Ascending aorta (tissue), 2 donors: ENCODE results near the gene FCGBP. TPM values are rescaled to one million over a fixed set of nuclear protein-coding genes. Genes with fewer than 3 reads are reported as not detected.

ENCODE experiments used
- DNase-seq, 2 donors: peaks; one replicate each; pipeline ENCODE4 v3.0.0-alpha.2; 2019; ENCODE audit warnings: low spot score in 2 of 2
- H3K27ac ChIP-seq, 2 donors: fragments of 200-600 bp; sonication (generic); one replicate each; pipeline ENCODE4 v1.5.1; 2016 to 2017; ENCODE audit warnings: mild to moderate bottlenecking in 1 of 2
- H3K27me3 ChIP-seq: fragments of 200-600 bp; sonication (generic); one replicate; pipeline ENCODE4 v1.5.1; 2017
- H3K36me3 ChIP-seq, 2 donors: fragments of 200-600 bp; sonication (generic); one replicate each; pipeline ENCODE4 v1.5.1; 2016
- H3K4me1 ChIP-seq, 2 donors: fragments of 200-600 bp; sonication (generic); one replicate each; pipeline ENCODE4 v1.5.1; 2016 to 2017; ENCODE audit warnings: mild to moderate bottlenecking in 1 of 2
- H3K4me3 ChIP-seq, 2 donors: fragments of 200-600 bp; sonication (generic); one replicate each; pipeline ENCODE4 v1.5.1; 2016 to 2017; ENCODE audit warnings: mild to moderate bottlenecking in 1 of 2
- H3K9me3 ChIP-seq, 2 donors: fragments of 200-600 bp; sonication (generic); one replicate each; pipeline ENCODE4 v1.5.1; 2016
- CTCF ChIP-seq, 3 experiments: fragments of 200-600 bp in 2 of 3; fragments of 450-650 bp in 1 of 3; sonication (generic) in 2 of 3; IDR thresholded peaks; one replicate each; pipeline ENCODE4 v1.5.1; 2016 to 2019; ENCODE audit warnings: antibody characterized with exemption in 3 of 3, mild to moderate bottlenecking in 1 of 3, moderate library complexity in 1 of 3
- intact Hi-C: fragments of 100-400 bp; cut with DNase I; formaldehyde crosslinking; loops from one replicate; pipeline ENCODE4 v1.15.1; 2023
- total RNA-seq: library from RNA; depleted of rRNA; stranded (reverse); fragments of >200 nt; gene quantifications from one replicate; pipeline ENCODE4 v1.1.0, GENCODE V29; 2016

The FCGBP gene
- total RNA-seq, 1 donor from 2014 or later: 21.2 TPM

GRCh38 chr19:39928357-39928725, 6.1 kb downstream of the FCGBP start:
- intact Hi-C loops: no loop called here
- no peak overlapping the region for H3K27ac ChIP-seq

GRCh38 chr19:39927524-39928356, 6.7 kb downstream of the FCGBP start:
- Histone ChIP-seq H3K36me3 (no peaks in the 10 kb centered on the region), H3K4me1 (no peaks in the 10 kb centered on the region), H3K27me3 (no peaks in the 10 kb centered on the region), H3K4me3 (no peak overlapping the region), H3K27ac (no peak overlapping the region), H3K9me3 (peaks cover 0 to 4% of the 10 kb centered on the region in 2 donors)
- TF ChIP-seq CTCF (IDR thresholded peaks at IDR 0.05): no peak
- intact Hi-C loops: no loop called here
- DNase-seq: no peak

More at GRCh38 chr19:39928357-39928725, 6.1 kb downstream of the FCGBP start:
- Histone ChIP-seq H3K4me1 (no peaks in the 10 kb centered on the region), H3K36me3 (no peaks in the 10 kb centered on the region), H3K9me3 (peaks cover 0 to 4% of the 10 kb centered on the region in 2 donors), H3K4me3 (no peak overlapping the region), H3K27me3 (no peaks in the 10 kb centered on the region)
- no peak for DNase-seq
- TF ChIP-seq CTCF (IDR thresholded peaks at IDR 0.05): no peak

- no peak for DNase-seq
These were observed 7.4 kb downstream of the FCGBP start for GRCh38 chr19:39927076-39927475.

GRCh38 chr19:39926170-39926760, 8.2 kb downstream of the FCGBP start:
- no peaks in the 10 kb centered on the region for H3K4me1 ChIP-seq
- DNase-seq: no peak
- H3K27me3 ChIP-seq: no peaks in the 10 kb centered on the region
- H3K27ac ChIP-seq: no peak overlapping the region
- peaks cover 0 to 4% of the 10 kb centered on the region in 2 donors for H3K9me3 ChIP-seq
- no peaks in the 10 kb centered on the region for H3K36me3 ChIP-seq
- intact Hi-C loops: no loop called here
- H3K4me3 ChIP-seq: no peak overlapping the region
- TF ChIP-seq CTCF (IDR thresholded peaks at IDR 0.05): no peak

More at GRCh38 chr19:39927076-39927475, 7.4 kb downstream of the FCGBP start:
- no peak overlapping the region for H3K27ac ChIP-seq
- TF ChIP-seq CTCF (IDR thresholded peaks at IDR 0.05): no peak
- no peaks in the 10 kb centered on the region for H3K36me3 ChIP-seq
- H3K4me3 ChIP-seq: no peak overlapping the region
- no peaks in the 10 kb centered on the region for H3K4me1 ChIP-seq
- H3K27me3 ChIP-seq: no peaks in the 10 kb centered on the region
- intact Hi-C loops: no loop called here
- peaks cover 0 to 4% of the 10 kb centered on the region in 2 donors for H3K9me3 ChIP-seq

- H3K4me3 ChIP-seq: no peak overlapping the region
- TF ChIP-seq CTCF (IDR thresholded peaks at IDR 0.05): no peak
- H3K36me3 ChIP-seq: no peaks in the 10 kb centered on the region
- peaks cover 0 to 4% of the 10 kb centered on the region in 2 donors for H3K9me3 ChIP-seq
- no peaks in the 10 kb centered on the region for H3K27me3 ChIP-seq
- no peak for DNase-seq
- no peak overlapping the region for H3K27ac ChIP-seq
- intact Hi-C loops: no loop called here
- no peaks in the 10 kb centered on the region for H3K4me1 ChIP-seq
These were observed 9.5 kb downstream of the FCGBP start for GRCh38 chr19:39924952-39925351.
